Measurements from ENCODE around the gene VEGFA. TPM values are rescaled to one million over a fixed set of nuclear protein-coding genes. Genes with fewer than 3 reads are reported as not detected.

Gene VEGFA
- polyA plus RNA-seq, 1 experiment, result 189 TPM

DNA sequence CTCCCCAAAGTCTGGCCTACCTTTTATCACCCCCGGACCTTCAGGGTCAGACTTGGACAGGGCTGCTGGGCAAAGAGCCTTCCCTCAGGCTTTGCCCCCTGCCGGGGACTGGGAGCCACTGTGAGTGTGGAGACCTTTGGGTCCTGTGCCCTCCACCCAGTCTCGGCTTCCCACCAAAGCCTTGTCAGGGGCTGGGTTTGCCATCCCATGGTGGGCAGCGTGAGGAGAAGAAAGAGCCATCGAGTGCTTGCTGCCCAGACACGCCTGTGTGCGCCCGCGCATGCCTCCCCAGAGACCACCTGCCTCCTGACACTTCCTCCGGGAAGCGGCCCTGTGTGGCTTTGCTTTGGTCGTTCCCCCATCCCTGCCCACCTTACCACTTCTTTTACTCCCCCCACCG is 10.3 kb downstream of the VEGFA start:
- DNase-seq (ENCODE audit: low read depth, low spot score), result no peak
- Histone ChIP-seq H3K4me3 (ENCODE audit: low read depth, low read length) (no peak overlapping the region), H3K27me3 (ENCODE audit: control insufficient read depth, insufficient read depth, low read length) (no peaks in the 10 kb centered on the region), H3K9me3 (ENCODE audit: control insufficient read depth, insufficient read depth, low read length) (no peaks in the 10 kb centered on the region), H3K27ac (ENCODE audit: low read depth, low read length) (no peak overlapping the region)
- TF ChIP-seq, protein P1, sequence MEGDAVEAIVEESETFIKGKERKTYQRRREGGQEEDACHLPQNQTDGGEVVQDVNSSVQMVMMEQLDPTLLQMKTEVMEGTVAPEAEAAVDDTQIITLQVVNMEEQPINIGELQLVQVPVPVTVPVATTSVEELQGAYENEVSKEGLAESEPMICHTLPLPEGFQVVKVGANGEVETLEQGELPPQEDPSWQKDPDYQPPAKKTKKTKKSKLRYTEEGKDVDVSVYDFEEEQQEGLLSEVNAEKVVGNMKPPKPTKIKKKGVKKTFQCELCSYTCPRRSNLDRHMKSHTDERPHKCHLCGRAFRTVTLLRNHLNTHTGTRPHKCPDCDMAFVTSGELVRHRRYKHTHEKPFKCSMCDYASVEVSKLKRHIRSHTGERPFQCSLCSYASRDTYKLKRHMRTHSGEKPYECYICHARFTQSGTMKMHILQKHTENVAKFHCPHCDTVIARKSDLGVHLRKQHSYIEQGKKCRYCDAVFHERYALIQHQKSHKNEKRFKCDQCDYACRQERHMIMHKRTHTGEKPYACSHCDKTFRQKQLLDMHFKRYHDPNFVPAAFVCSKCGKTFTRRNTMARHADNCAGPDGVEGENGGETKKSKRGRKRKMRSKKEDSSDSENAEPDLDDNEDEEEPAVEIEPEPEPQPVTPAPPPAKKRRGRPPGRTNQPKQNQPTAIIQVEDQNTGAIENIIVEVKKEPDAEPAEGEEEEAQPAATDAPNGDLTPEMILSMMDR (IDR thresholded peaks at IDR 0.05; ENCODE audit: low read depth, low read length), result no peak
- ChIA-PET CTCF (interaction anchor here (0.7 kb wide), 1 partner anchor 11 kb away, joined by 3 read pairs; no protein-coding TSS in a partner anchor), POLR2A (no interaction called here)

DNA sequence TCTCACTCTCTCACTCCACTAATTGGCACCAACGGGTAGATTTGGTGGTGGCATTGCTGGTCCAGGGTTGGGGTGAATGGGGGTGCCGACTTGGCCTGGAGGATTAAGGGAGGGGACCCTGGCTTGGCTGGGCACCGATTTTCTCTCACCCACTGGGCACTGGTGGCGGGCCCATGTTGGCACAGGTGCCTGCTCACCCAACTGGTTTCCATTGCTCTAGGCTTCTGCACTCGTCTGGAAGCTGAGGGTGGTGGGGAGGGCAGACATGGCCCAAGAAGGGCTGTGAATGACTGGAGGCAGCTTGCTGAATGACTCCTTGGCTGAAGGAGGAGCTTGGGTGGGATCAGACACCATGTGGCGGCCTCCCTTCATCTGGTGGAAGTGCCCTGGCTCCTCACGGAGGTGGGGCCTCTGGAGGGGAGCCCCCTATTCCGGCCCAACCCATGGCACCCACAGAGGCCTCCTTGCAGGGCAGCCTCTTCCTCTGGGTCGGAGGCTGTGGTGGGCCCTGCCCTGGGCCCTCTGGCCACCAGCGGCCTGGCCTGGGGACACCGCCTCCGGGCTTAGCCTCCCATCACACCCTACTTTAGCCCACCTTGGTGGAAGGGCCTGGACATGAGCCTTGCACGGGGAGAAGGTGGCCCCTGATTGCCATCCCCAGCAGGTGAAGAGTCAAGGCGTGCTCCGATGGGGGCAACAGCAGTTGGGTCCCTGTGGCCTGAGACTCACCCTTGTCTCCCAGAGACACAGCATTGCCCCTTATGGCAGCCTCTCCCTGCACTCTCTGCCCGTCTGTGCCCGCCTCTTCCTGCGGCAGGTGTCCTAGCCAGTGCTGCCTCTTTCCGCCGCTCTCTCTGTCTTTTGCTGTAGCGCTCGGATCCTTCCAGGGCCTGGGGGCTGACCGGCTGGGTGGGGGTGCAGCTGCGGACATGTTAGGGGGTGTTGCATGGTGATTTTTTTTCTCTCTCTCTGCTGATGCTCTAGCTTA is 11.2 kb downstream of the VEGFA start:
- Histone ChIP-seq H3K27me3 (ENCODE audit: control insufficient read depth, insufficient read depth, low read length) (no peaks in the 10 kb centered on the region), H3K9me3 (ENCODE audit: control insufficient read depth, insufficient read depth, low read length) (no peaks in the 10 kb centered on the region), H3K27ac (ENCODE audit: low read depth, low read length) (no peak overlapping the region), H3K4me3 (ENCODE audit: low read depth, low read length) (no peak overlapping the region)
- ChIA-PET CTCF (no interaction called here), POLR2A (no interaction called here)
- DNase-seq (ENCODE audit: low read depth, low spot score), result no peak
- TF ChIP-seq, protein P1 (IDR thresholded peaks at IDR 0.05; ENCODE audit: low read depth, low read length), result no peak

DNA sequence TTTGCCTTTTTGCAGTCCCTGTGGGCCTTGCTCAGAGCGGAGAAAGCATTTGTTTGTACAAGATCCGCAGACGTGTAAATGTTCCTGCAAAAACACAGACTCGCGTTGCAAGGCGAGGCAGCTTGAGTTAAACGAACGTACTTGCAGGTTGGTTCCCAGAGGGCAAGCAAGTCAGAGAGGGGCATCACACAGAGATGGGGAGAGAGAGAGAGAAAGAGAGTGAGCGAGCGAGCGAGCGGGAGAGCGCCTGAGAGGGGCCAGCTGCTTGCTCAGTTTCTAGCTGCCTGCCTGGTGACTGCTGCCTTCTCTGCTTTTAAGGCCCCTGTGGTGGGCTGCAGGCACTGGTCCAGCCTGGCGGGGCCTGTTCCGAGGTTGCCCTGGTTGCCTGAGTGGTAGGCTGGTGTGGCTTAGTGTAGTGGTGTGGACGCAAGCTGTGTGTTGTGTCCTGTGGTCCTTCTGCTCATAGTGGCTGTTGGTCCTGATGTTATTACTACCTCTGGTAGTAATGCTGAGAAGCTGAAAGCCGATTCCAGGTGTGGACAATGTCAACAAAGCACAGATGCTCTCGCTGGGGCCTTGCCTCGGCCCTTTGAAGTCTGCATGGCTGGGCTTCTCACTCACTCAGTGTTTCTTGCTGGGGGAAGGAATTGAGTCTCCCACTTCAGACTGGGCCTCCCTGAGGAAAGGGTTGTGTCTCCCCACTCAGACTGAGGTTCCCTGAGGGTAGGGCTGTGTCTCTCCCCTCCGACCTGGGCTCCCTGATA is 12.1 kb downstream of the VEGFA start:
- H3K4me3 ChIP-seq (ENCODE audit: low read depth, low read length), result no peak overlapping the region
- H3K9me3 ChIP-seq (ENCODE audit: control insufficient read depth, insufficient read depth, low read length), result no peaks in the 10 kb centered on the region
- no peak overlapping the region for H3K27ac ChIP-seq (ENCODE audit: low read depth, low read length)
- no peaks in the 10 kb centered on the region for H3K27me3 ChIP-seq (ENCODE audit: control insufficient read depth, insufficient read depth, low read length)
- DNase-seq (ENCODE audit: low read depth, low spot score), result no peak
- ChIA-PET CTCF (interaction anchor here (2.5 kb wide), 1 partner anchor 8 kb away, joined by 15 read pairs; no protein-coding TSS in a partner anchor), POLR2A (no interaction called here)
- TF ChIP-seq, protein P1 (IDR thresholded peaks at IDR 0.05; ENCODE audit: low read depth, low read length), result no peak

DNA sequence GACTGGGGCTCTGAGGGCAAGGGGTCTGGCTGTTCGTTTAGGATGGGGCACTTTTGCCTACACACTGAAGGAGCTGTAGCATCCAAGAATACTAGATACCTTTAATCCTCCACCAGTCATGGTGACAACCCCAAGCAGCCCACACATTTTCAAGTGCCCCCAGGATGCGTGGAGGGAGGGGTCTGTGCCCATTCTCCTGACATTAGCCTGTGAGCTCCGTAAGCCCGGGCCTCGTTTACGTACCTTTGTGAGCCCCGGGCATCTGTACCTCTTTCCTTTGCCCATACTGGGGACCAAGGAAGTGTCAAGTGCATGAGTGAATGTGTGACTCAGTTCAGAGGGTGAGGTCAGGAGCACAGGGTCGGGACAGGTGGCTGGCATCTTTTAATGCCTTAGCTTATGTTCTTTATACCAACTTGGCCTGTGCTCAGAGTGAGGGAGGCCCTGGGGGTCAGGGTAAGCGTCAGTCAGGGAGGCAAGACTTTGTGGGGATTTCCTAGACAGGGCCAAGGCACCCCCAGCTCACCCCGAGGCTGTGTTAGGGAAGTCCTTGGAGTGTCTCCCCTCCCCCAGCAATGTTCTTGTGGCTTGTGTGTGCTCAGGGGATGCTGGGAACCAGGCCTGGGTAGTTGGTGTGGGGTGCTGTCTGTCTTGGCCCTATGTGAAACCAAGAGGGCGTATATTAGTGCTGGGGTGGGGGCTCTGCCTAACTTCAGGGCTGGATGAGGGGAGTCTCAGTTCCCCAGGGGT is 12.9 kb downstream of the VEGFA start:
- Histone ChIP-seq H3K27ac (ENCODE audit: low read depth, low read length) (no peak overlapping the region), H3K27me3 (ENCODE audit: control insufficient read depth, insufficient read depth, low read length) (no peaks in the 10 kb centered on the region), H3K9me3 (ENCODE audit: control insufficient read depth, insufficient read depth, low read length) (no peaks in the 10 kb centered on the region), H3K4me3 (ENCODE audit: low read depth, low read length) (no peak overlapping the region)
- TF ChIP-seq, protein P1 (IDR thresholded peaks at IDR 0.05; ENCODE audit: low read depth, low read length), result no peak
- POLR2A ChIA-PET, result no interaction called here
- CTCF ChIA-PET, result interaction anchor here (2.5 kb wide), 1 partner anchor 9 kb away, joined by 15 read pairs; no protein-coding TSS in a partner anchor
- no peak for DNase-seq (ENCODE audit: low read depth, low spot score)

Measured in AG04450 (cell line).